Measurements from ENCODE around the gene UAP1L1. TPM values are rescaled to one million over a fixed set of nuclear protein-coding genes. Genes with fewer than 3 reads are reported as not detected.
"Not testable (repeated sequence)": the region's sequence is repeated elsewhere in the genome, so short reads cannot be mapped to it uniquely, and the experiment has no call there.

The UAP1L1 gene
- total RNA-seq, 1 experiment from 2014 or later: 12.9 TPM

GRCh38 chr9:137114220-137114612 lies 36.9 kb downstream of the UAP1L1 start:
- DNase-seq (ENCODE audit: low read depth): no peak

DNA sequence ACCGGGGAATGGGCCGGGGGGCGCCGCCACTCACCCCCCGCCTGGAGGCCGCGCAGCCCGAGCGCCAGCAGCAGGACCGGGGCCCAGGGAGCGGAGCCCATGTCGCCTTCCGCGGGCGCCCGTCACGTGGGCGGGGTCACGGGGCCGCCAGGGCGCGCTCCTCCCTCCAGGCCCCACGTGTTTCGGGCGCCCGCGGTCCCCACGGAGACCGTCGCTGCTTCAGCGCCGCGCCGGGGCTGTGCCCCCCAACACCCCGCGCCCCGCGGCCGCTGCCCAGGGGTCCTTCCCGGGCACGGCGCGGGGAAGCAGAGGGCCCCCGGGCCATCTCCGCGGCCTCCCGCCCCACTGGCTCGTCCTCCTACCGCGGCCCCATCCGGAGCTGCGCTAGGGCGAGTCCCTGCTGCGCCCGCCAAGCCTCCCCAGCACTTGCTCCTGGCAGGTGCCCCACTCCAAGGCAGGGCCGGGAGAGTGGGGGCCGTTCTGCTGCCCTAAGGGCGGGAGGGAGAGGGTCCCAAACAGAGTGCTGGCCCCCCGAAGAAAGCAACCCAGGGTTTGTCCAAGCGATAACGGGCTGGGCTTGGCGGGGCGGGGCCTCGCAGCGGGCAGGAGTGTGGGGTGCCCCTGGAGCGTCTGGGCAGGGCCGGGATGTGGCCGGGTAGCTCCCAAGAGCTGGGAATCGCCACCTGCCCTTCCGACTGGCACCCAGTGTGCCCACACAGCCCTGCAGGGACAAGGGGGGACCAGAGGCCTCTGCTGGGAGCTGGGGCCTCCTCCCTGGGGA lies 37.5 kb downstream of the UAP1L1 start, which contains the start of gene DPP7:
Gene DPP7, minus strand, starts transcription at position 121 of the 781 bp plus-strand sequence. Its CDS starts 20 bp downstream, at position 101.
- DNase-seq (ENCODE audit: low read depth): peak; percentile 48

DNA sequence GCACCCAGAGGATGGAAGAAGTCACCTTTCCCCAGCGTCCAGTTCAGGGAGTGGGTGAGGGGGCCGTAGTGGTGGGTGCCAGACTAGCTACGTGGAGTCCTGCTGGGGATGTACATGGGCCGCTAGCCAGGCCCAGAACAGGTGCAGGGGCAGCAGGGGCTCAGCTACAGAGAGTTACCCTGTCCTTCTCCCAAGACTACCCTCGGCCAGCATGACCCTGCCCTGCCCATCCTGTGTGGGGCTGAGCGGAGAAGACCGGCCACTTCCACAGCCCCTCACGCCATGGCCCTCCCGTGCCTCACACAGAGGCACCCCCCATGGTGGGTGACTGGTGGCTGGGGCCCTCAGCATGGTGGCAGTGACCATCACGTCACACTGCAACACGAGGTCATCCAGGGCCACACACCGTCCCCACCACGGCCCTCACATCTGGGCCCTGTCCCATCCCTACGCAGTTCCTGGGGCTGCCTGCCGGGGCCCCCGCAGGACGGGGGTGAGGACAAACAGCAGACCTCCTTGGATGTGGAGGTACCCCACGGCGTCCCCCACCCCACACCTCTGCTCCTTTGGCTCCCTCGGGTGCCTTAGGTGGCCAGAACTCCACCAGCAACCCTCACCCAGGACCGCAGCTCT lies 38.2 kb downstream of the UAP1L1 start:
- DNase-seq (ENCODE audit: low read depth): no peak

- no peak for DNase-seq (ENCODE audit: low read depth)
Observed at GRCh38 chr9:137116027-137116507, 38.8 kb downstream of the UAP1L1 start.

- no peak for DNase-seq (ENCODE audit: low read depth)
Observed at GRCh38 chr9:137116728-137117127, 39.4 kb downstream of the UAP1L1 start.

DNA sequence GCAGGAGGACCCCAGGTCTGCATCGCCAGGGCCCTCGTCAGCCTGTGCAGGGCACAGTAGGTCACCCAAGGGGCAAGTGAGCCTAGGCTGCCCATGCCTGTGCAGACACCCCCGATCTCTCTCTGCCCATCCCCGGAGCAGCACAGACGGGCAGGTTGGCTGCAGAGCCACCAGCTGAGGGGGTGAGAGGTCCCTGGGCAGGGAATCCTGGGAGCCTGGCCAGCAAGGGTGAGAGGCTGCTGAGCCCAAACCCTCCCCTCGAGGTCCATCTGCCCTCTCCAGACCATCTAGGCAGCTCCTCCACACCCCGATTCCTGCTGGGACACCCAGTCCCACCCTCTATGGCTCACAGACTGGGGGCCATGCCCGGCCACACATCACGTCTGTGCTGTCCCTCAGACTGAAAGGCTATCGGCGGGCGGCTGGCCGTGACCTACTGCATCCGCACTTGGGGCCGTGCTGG lies 40.0 kb downstream of the UAP1L1 start:
- DNase-seq (ENCODE audit: low read depth): no peak

DNA sequence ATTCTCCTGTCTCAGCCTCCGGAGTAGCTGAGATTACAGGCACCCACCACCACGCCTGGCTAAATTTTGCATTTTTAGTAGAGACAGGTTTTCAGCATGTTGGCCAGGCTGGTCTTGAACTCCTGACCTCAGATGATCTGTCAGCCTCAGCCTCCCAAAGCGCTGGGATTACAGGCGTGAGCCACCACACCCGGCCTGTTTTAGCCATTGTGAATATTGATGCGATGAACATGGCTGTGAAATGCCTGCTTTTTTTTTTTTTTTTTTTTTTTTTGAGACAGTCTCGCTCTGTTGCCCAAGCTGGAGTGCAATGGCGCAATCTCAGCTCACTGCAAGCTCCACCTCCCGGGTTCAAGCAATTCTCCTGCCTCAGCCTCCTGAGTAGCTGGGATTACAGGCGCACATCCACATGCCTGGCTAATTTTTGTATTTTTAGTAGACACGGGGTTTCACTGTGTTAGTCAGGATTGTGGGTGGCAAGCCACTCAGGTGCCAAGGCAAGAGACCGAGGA lies 40.8 kb downstream of the UAP1L1 start:
- DNase-seq (ENCODE audit: low read depth): not testable (repeated sequence)

DNA sequence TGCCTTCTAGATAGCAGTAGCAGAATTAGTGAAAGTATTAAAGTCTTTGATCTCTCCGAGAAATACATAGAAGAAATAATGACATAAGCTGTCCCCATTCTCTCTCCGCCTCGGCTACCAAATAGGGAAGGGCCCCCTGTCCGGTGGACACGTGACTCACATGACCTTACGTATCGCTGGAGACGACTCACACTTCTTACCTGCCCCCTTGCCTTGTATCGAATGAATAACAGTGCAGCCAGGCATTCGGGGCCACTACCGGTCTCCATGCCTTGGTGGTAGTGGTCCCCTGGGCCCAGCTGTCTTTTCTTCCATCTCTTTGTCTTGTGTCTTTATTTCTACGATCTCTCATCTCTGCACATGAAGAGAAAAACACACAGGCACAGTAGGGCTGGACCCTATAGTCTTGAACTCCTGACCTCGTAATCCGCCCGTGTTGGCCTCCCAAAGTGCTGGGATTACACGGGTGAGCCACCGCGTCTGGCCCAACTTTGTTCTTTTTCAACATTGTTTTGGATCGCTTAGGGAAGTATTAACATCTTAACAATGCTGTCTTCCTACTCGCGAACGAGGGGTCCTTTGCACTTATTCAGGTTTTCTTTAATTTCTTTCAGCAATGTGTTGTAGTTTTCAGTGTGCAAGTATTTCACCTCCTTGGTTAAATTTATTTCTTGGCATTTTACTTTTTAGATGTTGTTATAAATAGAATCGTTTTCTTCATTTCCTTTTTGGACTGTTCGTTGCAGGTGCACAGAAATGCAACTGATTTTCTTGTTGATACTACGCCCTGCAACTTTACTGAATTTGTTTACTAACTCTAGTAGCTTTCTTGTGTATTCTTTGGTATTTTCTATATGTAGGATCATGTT lies 44.8 kb downstream of the UAP1L1 start:
- DNase-seq (ENCODE audit: low read depth): not testable (repeated sequence)

GRCh38 chr9:137122796-137123467 lies 45.6 kb downstream of the UAP1L1 start:
- DNase-seq (ENCODE audit: low read depth): not testable (repeated sequence)

- DNase-seq (ENCODE audit: low read depth): no peak
Observed at GRCh38 chr9:137123468-137123837, 46.1 kb downstream of the UAP1L1 start.

DNA sequence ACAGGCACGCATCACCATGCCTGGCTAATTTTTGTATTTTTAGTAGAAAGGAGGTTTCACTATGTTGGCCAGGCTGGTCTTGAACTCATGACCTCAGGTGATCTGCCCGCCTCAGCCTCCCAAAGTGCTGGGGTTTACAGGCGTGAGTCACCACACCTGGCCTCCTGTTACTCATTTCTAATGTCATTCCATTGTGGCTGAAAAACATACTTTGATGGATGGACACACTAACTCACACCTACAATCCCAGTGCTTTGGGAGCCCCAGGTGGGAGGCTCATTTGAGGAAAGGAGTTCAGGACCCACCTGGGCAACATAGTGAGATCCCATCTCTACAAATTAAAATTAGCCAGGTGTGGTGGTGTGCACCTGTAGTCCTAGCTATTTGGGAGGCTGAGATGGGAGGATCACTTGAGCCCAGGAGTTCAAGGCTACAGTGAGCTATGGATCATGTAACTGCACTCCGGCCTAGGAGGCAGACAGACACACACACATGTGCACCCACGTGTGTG lies 46.7 kb downstream of the UAP1L1 start:
- DNase-seq (ENCODE audit: low read depth): peak; percentile 32

DNA sequence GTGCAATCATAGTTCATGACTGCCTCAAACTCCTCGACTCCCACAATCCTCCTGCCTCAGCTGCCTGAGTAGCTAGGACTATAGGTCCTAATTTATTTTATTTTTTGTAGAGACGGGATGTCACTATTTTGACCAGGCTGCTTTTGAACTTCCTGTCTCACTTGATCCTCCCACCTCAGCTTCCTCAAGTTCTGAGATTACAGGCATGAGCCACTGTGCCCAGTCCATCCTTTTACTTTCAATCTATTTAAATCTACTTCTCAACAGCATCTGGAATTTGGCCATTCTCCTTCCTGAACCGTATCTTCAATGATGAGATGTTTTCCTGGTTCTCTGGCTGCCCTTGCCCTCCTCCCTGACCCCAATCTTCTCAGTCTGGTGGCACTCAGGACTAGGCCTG lies 49.5 kb downstream of the UAP1L1 start:
- DNase-seq (ENCODE audit: low read depth): no peak

DNA sequence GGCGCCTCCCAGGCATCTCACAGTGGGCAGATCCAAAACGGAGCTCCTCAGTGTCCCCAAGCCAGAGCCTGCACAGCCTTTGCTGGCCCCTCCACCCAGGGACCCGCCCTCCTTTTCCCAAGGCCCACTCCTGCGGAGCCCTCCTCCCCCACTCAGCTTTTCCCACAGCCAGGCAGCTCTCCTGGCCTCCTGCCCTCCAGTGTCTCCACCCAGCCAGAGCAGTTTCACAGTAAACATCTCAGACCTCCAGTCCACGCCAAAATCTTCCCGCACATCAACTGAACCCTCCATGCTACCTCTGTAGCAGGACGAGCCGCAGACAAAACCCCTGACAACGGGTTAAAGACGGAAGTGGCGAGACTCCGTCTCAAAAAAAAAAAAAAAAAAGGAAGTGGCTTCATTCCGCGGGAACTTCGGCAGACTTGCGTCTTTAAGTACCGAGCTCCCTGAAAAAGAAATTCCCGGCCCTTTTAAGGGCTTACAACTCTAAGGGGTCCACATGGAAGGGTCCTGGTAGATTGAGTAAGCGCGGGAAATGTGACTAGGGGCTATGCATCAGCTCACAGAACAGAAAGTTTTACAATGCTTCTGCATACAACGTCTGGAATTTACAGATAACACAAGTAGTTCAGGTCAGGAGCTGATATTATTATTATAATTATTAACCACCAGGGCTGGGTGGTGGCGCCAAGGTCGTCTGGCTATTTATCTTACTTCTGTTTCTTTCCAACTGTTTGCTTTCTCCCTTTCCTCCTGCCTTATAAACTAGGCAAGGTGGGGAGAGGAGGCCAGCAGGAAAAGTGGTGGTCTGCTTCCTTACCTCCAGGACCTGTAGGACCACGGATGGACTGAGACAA lies 50.2 kb downstream of the UAP1L1 start:
- DNase-seq (ENCODE audit: low read depth): no peak

GRCh38 chr9:137128158-137128861 lies 51.0 kb downstream of the UAP1L1 start:
- DNase-seq (ENCODE audit: low read depth): no peak

DNA sequence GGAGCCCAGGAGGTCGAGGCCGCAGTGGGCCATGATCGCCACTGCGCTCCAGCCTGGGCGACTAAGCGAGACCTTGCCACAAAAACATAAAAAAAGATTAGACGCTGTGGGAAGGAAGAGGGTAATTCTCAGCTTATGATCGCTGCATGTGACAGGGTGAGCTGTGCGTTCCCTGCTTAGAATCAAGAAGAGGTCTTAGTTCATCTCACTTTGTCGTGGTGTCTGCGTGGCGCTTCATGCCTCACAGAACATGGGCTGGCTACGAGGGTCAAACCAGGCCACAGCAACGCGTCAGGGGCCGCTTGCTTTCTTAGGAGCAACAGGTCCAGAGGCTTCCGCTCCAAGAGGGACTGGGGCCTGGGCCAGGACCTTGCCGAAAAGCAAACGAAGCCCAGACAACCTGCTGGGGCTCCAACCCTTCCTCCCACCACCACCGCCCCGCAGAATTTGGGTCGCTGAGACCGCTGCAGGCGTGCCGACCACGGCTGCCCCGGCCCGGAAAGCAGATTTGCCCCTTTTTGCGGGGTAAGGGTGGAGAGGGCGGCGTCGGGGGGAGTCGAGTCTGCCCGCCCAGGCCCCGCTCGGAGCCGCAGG lies 51.6 kb downstream of the UAP1L1 start:
- no peak for DNase-seq (ENCODE audit: low read depth)

GRCh38 chr9:137129456-137130175 lies 52.3 kb downstream of the UAP1L1 start:
- DNase-seq (ENCODE audit: low read depth): peak; percentile 90

- DNase-seq (ENCODE audit: low read depth): peak; percentile 44
Observed at GRCh38 chr9:137130176-137130755, 52.9 kb downstream of the UAP1L1 start.
